SK-N-SH treated with all-trans-retinoic acid at 6 μM for 48 hours (cell line): Measurements from ENCODE around the gene PCDHGA7.

Source experiments
- ARNTL ChIP-seq: fragments of 450-650 bp; formaldehyde crosslinking; IDR thresholded peaks from 2 replicates; pipeline ENCODE4 v1.5.0; 2020; ENCODE audit warnings: low read depth, mild to moderate bottlenecking, moderate library complexity, borderline replicate concordance
- BACH2 ChIP-seq: fragments of 250-450 bp; sonication (Bioruptor Pico); IDR thresholded peaks from 2 replicates; pipeline ENCODE4 v1.9.0; 2021; ENCODE audit warnings: mild to moderate bottlenecking, borderline replicate concordance
- CSDC2 ChIP-seq: fragments of 250-450 bp; sonication (Bioruptor Pico); IDR thresholded peaks from 2 replicates; pipeline ENCODE4 v1.5.0; 2020; ENCODE audit warnings: mild to moderate bottlenecking, moderate library complexity
- PPARA ChIP-seq: fragments of 250-450 bp; sonication (Bioruptor Pico); IDR thresholded peaks from 2 replicates; pipeline ENCODE4 v1.5.0; 2020; ENCODE audit warnings: mild to moderate bottlenecking, borderline replicate concordance
- RARB ChIP-seq: fragments of 250-450 bp; sonication (Bioruptor Pico); IDR thresholded peaks from 2 replicates; pipeline ENCODE4 v1.8.0; 2021; ENCODE audit warnings: mild to moderate bottlenecking, moderate library complexity
- TCF4 ChIP-seq: fragments of 250-450 bp; sonication (Bioruptor Pico); IDR thresholded peaks from 2 replicates; pipeline ENCODE4 v1.8.0; 2021; ENCODE audit warnings: mild to moderate bottlenecking, moderate library complexity, borderline replicate concordance
- TOX ChIP-seq: fragments of 250-450 bp; sonication (Bioruptor Pico); IDR thresholded peaks from 2 replicates; pipeline ENCODE4 v1.8.0; 2021; ENCODE audit warnings: mild to moderate bottlenecking, moderate library complexity, borderline replicate concordance
- ZC3H10 ChIP-seq: fragments of 250-450 bp; sonication (Bioruptor Pico); IDR thresholded peaks from 2 replicates; pipeline ENCODE4 v1.5.1; 2021; ENCODE audit warnings: mild to moderate bottlenecking, moderate library complexity
- ZFP3 ChIP-seq: fragments of 250-450 bp; sonication (Bioruptor Pico); IDR thresholded peaks from 2 replicates; pipeline ENCODE4 v1.5.0; 2020; ENCODE audit warnings: mild to moderate bottlenecking, moderate library complexity
- ZFP30 ChIP-seq: fragments of 450-650 bp; formaldehyde crosslinking; IDR thresholded peaks from 2 replicates; pipeline ENCODE4 v1.5.0; 2022; ENCODE audit warnings: mild to moderate bottlenecking, moderate library complexity
- TF ChIP-seq, protein P1 (sequence below): fragments of 250-450 bp; sonication (Bioruptor Pico); IDR thresholded peaks from 2 replicates; pipeline ENCODE4 v1.8.0; 2020; ENCODE audit warnings: mild to moderate bottlenecking, moderate library complexity, borderline replicate concordance
- TF ChIP-seq, protein P2 (sequence below): fragments of 250-450 bp; sonication (Bioruptor Pico); IDR thresholded peaks from 2 replicates; pipeline ENCODE4 v1.5.0; 2020; ENCODE audit warnings: mild to moderate bottlenecking, moderate library complexity

DNA sequence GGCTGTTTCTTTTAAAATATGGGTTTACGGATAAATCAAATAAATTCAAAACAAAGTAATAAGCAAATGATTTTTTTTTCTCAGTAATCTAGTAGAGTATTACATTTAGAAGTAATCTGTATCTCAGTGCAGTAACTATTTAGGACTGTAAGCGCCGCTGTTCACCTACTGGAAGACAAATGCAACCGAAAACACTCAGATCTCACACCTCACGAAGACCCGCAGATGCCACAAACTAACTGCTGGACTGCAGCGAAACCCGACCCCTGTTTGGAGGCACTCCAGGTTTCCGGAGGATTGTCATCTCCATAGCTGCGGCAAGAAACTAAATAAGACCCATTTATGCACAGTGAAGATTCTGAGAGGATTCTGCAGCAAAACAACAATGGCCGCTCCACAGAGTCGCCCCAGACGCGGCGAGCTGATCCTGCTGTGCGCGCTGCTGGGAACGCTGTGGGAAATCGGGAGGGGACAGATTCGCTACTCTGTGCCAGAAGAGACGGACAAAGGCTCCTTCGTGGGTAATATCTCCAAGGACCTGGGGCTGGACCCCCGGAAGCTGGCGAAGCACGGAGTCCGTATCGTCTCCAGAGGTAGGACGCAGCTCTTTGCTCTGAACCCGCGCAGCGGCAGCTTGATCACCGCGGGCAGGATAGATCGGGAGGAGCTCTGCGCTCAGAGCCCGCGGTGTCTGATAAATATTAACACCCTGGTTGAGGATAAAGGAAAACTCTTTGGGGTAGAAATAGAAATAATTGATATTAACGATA, 10.1 kb downstream of the PCDHGA7 start, which contains the start of gene PCDHGA8:
- TF ChIP-seq PPARA (CRISPR knock-in tag) (no peak), ZC3H10 (CRISPR knock-in tag) (no peak), RARB (CRISPR knock-in tag) (no peak), TCF4 (CRISPR knock-in tag) (no peak), ZFP30 (no peak), BACH2 (no peak), ZFP3 (CRISPR knock-in tag) (no peak), TOX (no peak), ARNTL (CRISPR knock-in tag) (no peak), CSDC2 (no peak)
- TF ChIP-seq, protein P1, sequence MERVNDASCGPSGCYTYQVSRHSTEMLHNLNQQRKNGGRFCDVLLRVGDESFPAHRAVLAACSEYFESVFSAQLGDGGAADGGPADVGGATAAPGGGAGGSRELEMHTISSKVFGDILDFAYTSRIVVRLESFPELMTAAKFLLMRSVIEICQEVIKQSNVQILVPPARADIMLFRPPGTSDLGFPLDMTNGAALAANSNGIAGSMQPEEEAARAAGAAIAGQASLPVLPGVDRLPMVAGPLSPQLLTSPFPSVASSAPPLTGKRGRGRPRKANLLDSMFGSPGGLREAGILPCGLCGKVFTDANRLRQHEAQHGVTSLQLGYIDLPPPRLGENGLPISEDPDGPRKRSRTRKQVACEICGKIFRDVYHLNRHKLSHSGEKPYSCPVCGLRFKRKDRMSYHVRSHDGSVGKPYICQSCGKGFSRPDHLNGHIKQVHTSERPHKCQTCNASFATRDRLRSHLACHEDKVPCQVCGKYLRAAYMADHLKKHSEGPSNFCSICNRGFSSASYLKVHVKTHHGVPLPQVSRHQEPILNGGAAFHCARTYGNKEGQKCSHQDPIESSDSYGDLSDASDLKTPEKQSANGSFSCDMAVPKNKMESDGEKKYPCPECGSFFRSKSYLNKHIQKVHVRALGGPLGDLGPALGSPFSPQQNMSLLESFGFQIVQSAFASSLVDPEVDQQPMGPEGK: no peak
- TF ChIP-seq, protein P2, sequence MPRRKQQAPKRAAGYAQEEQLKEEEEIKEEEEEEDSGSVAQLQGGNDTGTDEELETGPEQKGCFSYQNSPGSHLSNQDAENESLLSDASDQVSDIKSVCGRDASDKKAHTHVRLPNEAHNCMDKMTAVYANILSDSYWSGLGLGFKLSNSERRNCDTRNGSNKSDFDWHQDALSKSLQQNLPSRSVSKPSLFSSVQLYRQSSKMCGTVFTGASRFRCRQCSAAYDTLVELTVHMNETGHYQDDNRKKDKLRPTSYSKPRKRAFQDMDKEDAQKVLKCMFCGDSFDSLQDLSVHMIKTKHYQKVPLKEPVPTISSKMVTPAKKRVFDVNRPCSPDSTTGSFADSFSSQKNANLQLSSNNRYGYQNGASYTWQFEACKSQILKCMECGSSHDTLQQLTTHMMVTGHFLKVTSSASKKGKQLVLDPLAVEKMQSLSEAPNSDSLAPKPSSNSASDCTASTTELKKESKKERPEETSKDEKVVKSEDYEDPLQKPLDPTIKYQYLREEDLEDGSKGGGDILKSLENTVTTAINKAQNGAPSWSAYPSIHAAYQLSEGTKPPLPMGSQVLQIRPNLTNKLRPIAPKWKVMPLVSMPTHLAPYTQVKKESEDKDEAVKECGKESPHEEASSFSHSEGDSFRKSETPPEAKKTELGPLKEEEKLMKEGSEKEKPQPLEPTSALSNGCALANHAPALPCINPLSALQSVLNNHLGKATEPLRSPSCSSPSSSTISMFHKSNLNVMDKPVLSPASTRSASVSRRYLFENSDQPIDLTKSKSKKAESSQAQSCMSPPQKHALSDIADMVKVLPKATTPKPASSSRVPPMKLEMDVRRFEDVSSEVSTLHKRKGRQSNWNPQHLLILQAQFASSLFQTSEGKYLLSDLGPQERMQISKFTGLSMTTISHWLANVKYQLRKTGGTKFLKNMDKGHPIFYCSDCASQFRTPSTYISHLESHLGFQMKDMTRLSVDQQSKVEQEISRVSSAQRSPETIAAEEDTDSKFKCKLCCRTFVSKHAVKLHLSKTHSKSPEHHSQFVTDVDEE (CRISPR knock-in tag): no peak
